Tibial artery (tissue), 4 donors: ENCODE measurements around the gene VPS51.
A peak's percentile ranks its signal among the peaks of the same experiment; 100 is the strongest.

Experiments used
- DNase-seq, 2 donors: peaks; one replicate each; pipeline ENCODE4 v3.0.0-alpha.2; 2019
- H3K27ac ChIP-seq, 2 donors: fragments of 200-600 bp; sonication (generic) in 1 of 2; 1 replicate in 1 of 2; 2 replicates in 1 of 2; pipeline ENCODE4 v1.5.1; 2018 to 2019; ENCODE audit warnings: mild to moderate bottlenecking in 1 of 2
- H3K27me3 ChIP-seq, 2 donors: fragments of 200-600 bp; sonication (generic) in 1 of 2; one replicate each; pipeline versions ENCODE4 v1.5.1 to v1.6.0; 2016 to 2019
- H3K36me3 ChIP-seq, 3 donors: fragments of 200-600 bp; sonication (generic) in 2 of 3; one replicate each; pipeline ENCODE4 v1.5.1; 2016 to 2019; ENCODE audit warnings: mild to moderate bottlenecking in 2 of 3
- H3K4me1 ChIP-seq, 4 donors: fragments of 200-600 bp; sonication (generic) in 2 of 4; 1 replicate in 3 of 4; 2 replicates in 1 of 4; pipeline ENCODE4 v1.5.1; 2016 to 2019
- H3K4me3 ChIP-seq, 2 donors: fragments of 200-600 bp; sonication (generic) in 1 of 2; 1 replicate in 1 of 2; 2 replicates in 1 of 2; pipeline ENCODE4 v1.5.1; 2018 to 2019; ENCODE audit warnings: mild to moderate bottlenecking in 2 of 2
- H3K9me3 ChIP-seq, 3 donors: fragments of 200-600 bp; sonication (generic) in 1 of 3; one replicate each; pipeline ENCODE4 v1.5.1; 2016 to 2019
- CTCF ChIP-seq, 2 experiments: fragments of 200-600 bp in 1 of 2; fragments of 450-650 bp in 1 of 2; IDR thresholded peaks; one replicate each; pipeline ENCODE4 v1.5.1; 2017 to 2019; ENCODE audit warnings: antibody characterized with exemption in 2 of 2, mild to moderate bottlenecking in 1 of 2, moderate library complexity in 1 of 2
- intact Hi-C: fragments of 100-400 bp; cut with DNase I; formaldehyde crosslinking; loops from one replicate; pipeline ENCODE4 v1.15.0; 2023; ENCODE audit warnings: low total_unique reads

The VPS51 gene

GRCh38 chr11:65107751-65108468, 11.9 kb downstream of the VPS51 start:
- Histone ChIP-seq H3K27me3 (no peaks in the 10 kb centered on the region), H3K36me3 (peaks cover 18 to 40% (median 31%) of the 10 kb centered on the region in 3 donors), H3K27ac (no peak overlapping the region), H3K4me1 (peaks cover 10 to 36% (median 27%) of the 10 kb centered on the region in 4 donors), H3K9me3 (no peaks in the 10 kb centered on the region), H3K4me3 (no peak overlapping the region)
- no peak for DNase-seq
- TF ChIP-seq CTCF (IDR thresholded peaks at IDR 0.05) = no peak
- intact Hi-C loops = no loop called here

GRCh38 chr11:65108469-65109123, 12.6 kb downstream of the VPS51 start:
- Histone ChIP-seq H3K4me3 (no peak overlapping the region), H3K36me3 (peaks cover 18 to 40% (median 31%) of the 10 kb centered on the region in 3 donors), H3K27me3 (no peaks in the 10 kb centered on the region), H3K27ac (no peak overlapping the region), H3K9me3 (no peaks in the 10 kb centered on the region), H3K4me1 (peaks cover 10 to 39% (median 32%) of the 10 kb centered on the region in 4 donors)
- DNase-seq = no peak
- intact Hi-C loops = no loop called here
- no peak for TF ChIP-seq CTCF (IDR thresholded peaks at IDR 0.05)

- Histone ChIP-seq H3K4me3 (no peak overlapping the region), H3K4me1 (peaks cover 10 to 39% (median 33%) of the 10 kb centered on the region in 4 donors), H3K9me3 (no peaks in the 10 kb centered on the region)
Observed at GRCh38 chr11:65109231-65110198, 13.5 kb downstream of the VPS51 start.

GRCh38 chr11:65110354-65110861, 14.4 kb downstream of the VPS51 start:
- no peaks in the 10 kb centered on the region for H3K27me3 ChIP-seq
- peaks cover 18 to 38% (median 35%) of the 10 kb centered on the region in 3 donors for H3K36me3 ChIP-seq
- peak overlapping the region; percentile 49 to 58 for H3K27ac ChIP-seq
- no peak overlapping the region for H3K4me3 ChIP-seq
- H3K4me1 ChIP-seq = peaks cover 10 to 34% (median 33%) of the 10 kb centered on the region in 4 donors
- no peaks in the 10 kb centered on the region for H3K9me3 ChIP-seq
- intact Hi-C loops = loop anchor here (2.0 to 10.0 kb wide), 2 partner anchors 70 to 186 kb away; partner anchors contain the start of genes CAPN1 and PPP2R5B
- DNase-seq = peak; percentile 86 to 93
- peak; percentile 96 to 98 for TF ChIP-seq CTCF (IDR thresholded peaks at IDR 0.05)

More at GRCh38 chr11:65109231-65110198, 13.5 kb downstream of the VPS51 start:
- Histone ChIP-seq H3K36me3 (peaks cover 18 to 40% (median 31%) of the 10 kb centered on the region in 3 donors), H3K27ac (no peak overlapping the region), H3K27me3 (no peaks in the 10 kb centered on the region)
- TF ChIP-seq CTCF (IDR thresholded peaks at IDR 0.05) = no peak
- intact Hi-C loops = loop anchor here (2.0 to 10.0 kb wide), 2 partner anchors 71 to 185 kb away; partner anchors contain the start of genes CAPN1 and PPP2R5B
- DNase-seq = no peak
